ENCODE data around the gene ZNF385A. TPM values are rescaled to one million over a fixed set of nuclear protein-coding genes. Genes with fewer than 3 reads are reported as not detected.
"Not testable (repeated sequence)": the region's sequence is repeated elsewhere in the genome, so short reads cannot be mapped to it uniquely, and the experiment has no call there.

ZNF385A gene
- total RNA-seq, 1 donor from 2014 or later, result 7.1 TPM

- H3K36me3 ChIP-seq, result no peaks in the 10 kb centered on the region
- H3K27me3 ChIP-seq (ENCODE audit: low read depth), result no peaks in the 10 kb centered on the region
- no peaks in the 10 kb centered on the region for H3K9me3 ChIP-seq (replicated peaks)
- DNase-seq, result no peak
- intact Hi-C loops (cut with micrococcal nuclease), result no loop called here
- TF ChIP-seq CTCF (IDR thresholded peaks at IDR 0.05; ENCODE audit: borderline replicate concordance), result no peak
- H3K4me1 ChIP-seq, result peaks cover 34% of the 10 kb centered on the region
- peak overlapping the region; percentile 95 for H3K27ac ChIP-seq (replicated peaks)
- peak overlapping the region; percentile 79 for H3K4me3 ChIP-seq
Observed at GRCh38 chr12:54358191-54358944, 26.2 kb downstream of the ZNF385A start.

- no peaks in the 10 kb centered on the region for H3K9me3 ChIP-seq (replicated peaks)
- no peak overlapping the region for H3K27ac ChIP-seq (replicated peaks)
- intact Hi-C loops (cut with micrococcal nuclease), result no loop called here
Observed at GRCh38 chr12:54357506-54358190, 26.9 kb downstream of the ZNF385A start.

GRCh38 chr12:54356951-54357356, 27.6 kb downstream of the ZNF385A start:
- H3K27ac ChIP-seq (replicated peaks), result no peak overlapping the region
- DNase-seq, result no peak
- H3K9me3 ChIP-seq (replicated peaks), result no peaks in the 10 kb centered on the region
- H3K36me3 ChIP-seq, result no peaks in the 10 kb centered on the region
- intact Hi-C loops (cut with micrococcal nuclease), result no loop called here
- TF ChIP-seq CTCF (IDR thresholded peaks at IDR 0.05; ENCODE audit: borderline replicate concordance), result no peak
- H3K4me1 ChIP-seq, result peaks cover 48% of the 10 kb centered on the region
- H3K4me3 ChIP-seq, result no peak overlapping the region
- no peaks in the 10 kb centered on the region for H3K27me3 ChIP-seq (ENCODE audit: low read depth)

More at GRCh38 chr12:54357506-54358190, 26.9 kb downstream of the ZNF385A start:
- Histone ChIP-seq H3K36me3 (no peaks in the 10 kb centered on the region), H3K4me3 (no peak overlapping the region), H3K4me1 (peaks cover 41% of the 10 kb centered on the region), H3K27me3 (ENCODE audit: low read depth) (no peaks in the 10 kb centered on the region)
- DNase-seq, result no peak
- no peak for TF ChIP-seq CTCF (IDR thresholded peaks at IDR 0.05; ENCODE audit: borderline replicate concordance)

GRCh38 chr12:54356228-54356627, 28.3 kb downstream of the ZNF385A start:
- Histone ChIP-seq H3K36me3 (peaks cover 2% of the 10 kb centered on the region), H3K9me3 (replicated peaks) (no peaks in the 10 kb centered on the region), H3K4me1 (peaks cover 55% of the 10 kb centered on the region), H3K27me3 (ENCODE audit: low read depth) (no peaks in the 10 kb centered on the region), H3K4me3 (no peak overlapping the region), H3K27ac (replicated peaks) (no peak overlapping the region)
- no peak for DNase-seq
- no peak for TF ChIP-seq CTCF (IDR thresholded peaks at IDR 0.05; ENCODE audit: borderline replicate concordance)
- intact Hi-C loops (cut with micrococcal nuclease), result no loop called here

GRCh38 chr12:54355104-54355815, 29.3 kb downstream of the ZNF385A start:
- peaks cover 57% of the 10 kb centered on the region for H3K4me1 ChIP-seq
- DNase-seq, result no peak
- H3K27ac ChIP-seq (replicated peaks), result no peak overlapping the region
- TF ChIP-seq CTCF (IDR thresholded peaks at IDR 0.05; ENCODE audit: borderline replicate concordance), result no peak
- H3K36me3 ChIP-seq, result peaks cover 12% of the 10 kb centered on the region
- no peaks in the 10 kb centered on the region for H3K9me3 ChIP-seq (replicated peaks)
- no peak overlapping the region for H3K4me3 ChIP-seq
- intact Hi-C loops (cut with micrococcal nuclease), result no loop called here
- no peaks in the 10 kb centered on the region for H3K27me3 ChIP-seq (ENCODE audit: low read depth)

GRCh38 chr12:54354271-54354670, 30.3 kb downstream of the ZNF385A start:
- H3K9me3 ChIP-seq (replicated peaks); H3K27me3 ChIP-seq (ENCODE audit: low read depth); intact Hi-C loops (cut with micrococcal nuclease); H3K27ac ChIP-seq (replicated peaks); DNase-seq; H3K4me3 ChIP-seq: not testable (repeated sequence)
- Histone ChIP-seq H3K36me3 (peaks cover 22% of the 10 kb centered on the region), H3K4me1 (peaks cover 49% of the 10 kb centered on the region)

Data from left ventricle myocardium inferior (tissue), 1 donor.